SIG-M5 treated with dmso at 0.1 percent for 504 hours (cell line): ENCODE measurements around the gene KIF5C.

Experiments
- DNase-seq: peaks from one replicate; lab custom pipeline; 2025; ENCODE audit not compliant: unreplicated experiment; lab: John Stamatoyannopoulos, UW

The KIF5C gene

GRCh38 chr2:149037851-149038250 is 162.8 kb downstream of the KIF5C start:
- peak; percentile 8 for DNase-seq

DNA sequence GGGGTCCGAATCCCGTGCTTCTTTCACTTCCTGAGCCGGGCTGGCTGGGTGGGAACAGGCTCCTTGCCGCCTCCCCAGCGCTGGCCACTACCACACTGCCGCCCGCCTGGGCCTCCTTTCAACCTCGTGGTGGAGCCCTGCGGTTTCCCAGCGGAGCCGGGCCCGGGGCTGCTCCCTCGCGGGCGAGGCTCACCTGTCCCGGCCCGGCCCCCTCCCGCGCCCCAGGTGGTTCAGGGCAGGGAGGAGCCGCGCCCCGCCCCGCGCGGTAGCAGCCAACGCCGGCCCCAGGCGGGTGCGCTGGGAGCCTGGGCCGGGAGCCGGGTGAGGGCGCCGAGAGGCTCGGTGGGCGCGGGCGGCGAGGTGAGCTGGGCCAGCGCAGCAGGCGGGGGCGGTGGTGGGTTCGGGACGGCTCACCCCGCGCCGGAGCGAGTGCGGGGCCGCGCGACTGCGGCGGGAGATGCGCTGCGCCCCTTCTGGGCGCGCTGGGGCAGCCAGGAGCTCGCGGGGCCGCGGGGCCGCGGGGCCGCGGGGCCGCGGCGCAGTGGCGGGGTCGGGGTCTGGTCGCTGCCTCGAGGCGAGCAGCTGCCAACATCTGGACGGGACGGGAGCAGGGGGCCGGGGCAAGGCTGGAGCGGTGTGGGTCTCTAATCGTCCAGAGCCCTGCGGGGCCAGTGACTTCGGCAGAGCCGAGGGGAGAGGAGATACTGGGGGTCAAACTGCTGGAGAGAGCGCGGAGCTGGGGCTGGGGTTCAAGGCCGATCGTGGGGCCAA is 163.6 kb downstream of the KIF5C start, which contains the start of gene LYPD6B:
LYPD6B (plus strand) TSS at position 258 of the 771 bp plus-strand sequence. CDS start 92,250 bp downstream, outside the sequence.
- no peak for DNase-seq

- no peak for DNase-seq
These were observed 164.2 kb downstream of the KIF5C start for GRCh38 chr2:149039213-149039724.

- peak; percentile 21 for DNase-seq
These were observed 165.4 kb downstream of the KIF5C start for GRCh38 chr2:149040451-149040850.

GRCh38 chr2:149041482-149041881 is 166.5 kb downstream of the KIF5C start:
- DNase-seq, result no peak

- no peak for DNase-seq
These were observed 167.9 kb downstream of the KIF5C start for GRCh38 chr2:149042881-149043280.

DNA sequence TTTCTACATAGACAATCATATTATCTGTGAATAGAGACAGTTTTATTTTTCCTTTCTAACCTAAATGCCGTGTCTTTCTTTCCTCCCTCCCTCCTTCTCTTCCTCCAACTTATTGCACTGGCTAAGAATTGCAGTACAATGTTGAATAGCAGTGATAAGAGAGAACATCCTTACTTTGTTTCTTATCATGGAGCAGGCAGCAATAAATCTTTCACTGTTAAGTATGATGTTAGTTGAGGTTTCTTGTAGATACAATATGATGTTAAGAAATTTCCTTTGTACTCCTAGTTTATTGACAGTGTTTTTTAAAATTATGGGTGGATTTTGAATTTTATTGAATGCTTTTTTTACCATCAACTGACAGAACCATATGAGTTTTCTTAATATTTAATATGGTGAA is 169.5 kb downstream of the KIF5C start:
- no peak for DNase-seq

DNA sequence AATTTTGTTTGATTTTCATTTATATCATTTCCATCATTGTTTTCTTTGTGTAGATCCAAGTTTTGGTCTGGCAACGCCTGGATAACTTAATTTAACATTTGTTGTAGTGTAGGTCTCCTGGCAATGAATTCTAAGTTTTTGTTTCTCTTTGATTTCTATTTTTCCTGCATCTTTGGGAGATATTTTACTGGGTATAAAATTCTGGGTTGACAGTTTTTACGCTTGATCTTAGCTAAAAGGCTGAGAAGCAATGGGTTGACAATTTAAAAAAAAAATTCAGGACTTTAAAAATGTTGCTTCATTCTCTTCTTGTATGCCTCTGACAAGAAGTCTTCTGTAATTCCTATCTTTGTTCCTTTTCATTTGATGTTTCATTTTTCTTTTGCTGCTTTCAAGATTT is 172.1 kb downstream of the KIF5C start:
- no peak for DNase-seq

- DNase-seq, result no peak
These were observed 174.1 kb downstream of the KIF5C start for GRCh38 chr2:149049142-149049541.

DNA sequence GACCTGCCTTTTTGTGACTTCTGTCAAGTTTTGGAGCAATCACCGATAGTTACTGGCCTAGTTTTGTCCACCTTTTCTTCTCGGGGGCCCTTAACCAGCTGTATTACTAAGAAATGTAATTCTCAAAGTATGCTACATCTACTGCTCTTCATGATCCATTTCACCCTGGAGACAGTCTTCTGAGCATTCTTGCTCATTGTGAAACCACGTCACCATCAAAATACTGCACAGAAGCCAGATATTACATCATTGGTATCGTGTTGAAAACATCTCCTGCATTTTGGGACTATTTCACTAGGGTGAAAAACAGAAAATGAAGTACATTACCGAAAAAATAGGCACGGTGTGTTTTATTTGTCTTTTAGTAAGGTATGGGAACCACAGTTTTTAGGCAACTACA is 175.2 kb downstream of the KIF5C start:
- peak; percentile 34 for DNase-seq

- DNase-seq, result no peak
These were observed 180.7 kb downstream of the KIF5C start for GRCh38 chr2:149055751-149056150.

DNA sequence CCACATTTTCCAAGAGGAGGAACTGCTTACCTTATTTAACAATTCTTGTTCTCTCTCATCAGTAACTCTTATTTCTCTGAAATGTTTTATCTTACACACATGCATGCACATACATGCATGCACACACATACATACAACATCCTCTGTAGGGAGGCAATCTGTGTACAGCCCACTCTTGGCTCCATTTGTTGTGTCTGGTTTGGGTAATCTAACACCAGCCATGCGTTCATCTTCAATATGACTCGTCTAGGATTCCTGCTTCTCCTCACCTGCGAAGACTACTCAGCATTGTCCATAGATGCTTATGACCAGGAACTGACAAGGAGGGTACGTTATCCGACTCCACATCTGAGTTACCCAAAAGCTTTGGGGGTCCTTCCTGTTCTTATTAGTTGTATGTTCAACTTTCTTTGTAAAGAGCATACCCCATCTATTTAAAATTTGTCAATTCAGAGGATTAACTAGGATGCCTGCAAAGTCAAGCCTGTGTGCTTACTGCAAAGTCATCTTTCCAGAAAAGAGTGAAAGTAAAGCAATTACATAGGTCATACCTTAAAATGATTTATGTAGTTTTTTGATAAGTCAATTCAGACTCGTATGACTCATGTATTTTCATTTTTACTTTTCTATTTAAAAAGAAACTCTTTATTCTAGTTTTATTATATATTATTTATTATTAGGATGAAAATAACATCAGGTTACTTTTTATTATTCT is 181.7 kb downstream of the KIF5C start:
- no peak for DNase-seq

DNA sequence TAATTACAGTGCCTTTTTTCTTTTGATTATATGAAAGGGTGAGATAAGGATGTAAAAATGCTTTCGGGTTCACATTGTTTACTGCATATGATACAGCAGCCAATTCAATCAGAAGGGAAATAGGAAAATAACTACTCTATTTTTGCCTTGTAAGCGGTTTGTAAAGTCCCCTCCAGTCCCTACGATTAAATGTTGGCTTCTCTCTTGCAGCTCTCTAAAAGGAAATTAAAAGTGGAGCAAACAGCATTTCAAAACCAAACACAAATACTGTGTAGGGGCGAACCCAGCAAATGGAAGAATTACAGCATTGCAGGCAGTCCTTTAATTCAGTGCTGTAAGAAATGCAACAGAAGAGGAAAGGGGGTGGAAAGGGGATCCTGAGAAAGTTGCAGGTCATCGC is 182.4 kb downstream of the KIF5C start:
- no peak for DNase-seq

DNA sequence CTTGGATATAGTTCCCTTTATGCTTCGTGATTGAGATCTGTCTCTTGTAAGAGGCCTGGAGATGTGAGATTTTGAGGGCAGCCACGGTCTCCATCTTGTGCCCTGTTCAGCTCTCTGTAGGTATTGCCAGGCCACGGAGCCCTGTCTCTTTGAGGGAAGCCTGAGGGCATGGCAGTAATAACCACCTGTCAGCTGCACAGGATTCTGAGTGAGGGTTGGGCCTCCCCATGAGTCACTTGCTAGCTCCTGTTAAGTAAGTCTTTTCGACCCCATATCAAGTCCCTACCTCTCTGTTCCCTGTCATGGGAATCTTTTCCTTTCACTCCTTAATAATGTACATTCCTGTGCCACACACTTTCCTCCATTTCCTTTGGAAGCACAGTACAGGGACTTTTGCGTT is 183.9 kb downstream of the KIF5C start:
- no peak for DNase-seq

DNA sequence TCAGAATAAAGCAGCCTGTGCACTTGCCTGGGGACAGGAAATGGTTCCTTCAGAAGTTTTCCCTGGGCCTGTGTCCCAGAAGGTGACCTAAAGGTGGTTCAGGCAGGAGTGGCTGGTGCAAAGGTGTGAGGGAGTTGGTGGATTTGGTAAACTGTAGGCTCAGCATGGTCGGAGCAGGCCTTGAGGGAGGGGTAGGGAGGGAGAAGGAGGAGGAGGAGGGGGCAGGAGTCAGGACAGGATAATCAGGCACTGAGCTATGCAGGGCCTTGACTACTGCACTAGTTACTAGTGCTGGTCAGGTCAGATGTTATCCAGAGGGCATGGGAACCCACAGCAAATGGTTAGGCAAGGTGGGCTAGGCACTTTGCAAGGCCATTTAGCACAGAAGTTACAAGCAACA is 184.8 kb downstream of the KIF5C start:
- DNase-seq, result no peak

DNA sequence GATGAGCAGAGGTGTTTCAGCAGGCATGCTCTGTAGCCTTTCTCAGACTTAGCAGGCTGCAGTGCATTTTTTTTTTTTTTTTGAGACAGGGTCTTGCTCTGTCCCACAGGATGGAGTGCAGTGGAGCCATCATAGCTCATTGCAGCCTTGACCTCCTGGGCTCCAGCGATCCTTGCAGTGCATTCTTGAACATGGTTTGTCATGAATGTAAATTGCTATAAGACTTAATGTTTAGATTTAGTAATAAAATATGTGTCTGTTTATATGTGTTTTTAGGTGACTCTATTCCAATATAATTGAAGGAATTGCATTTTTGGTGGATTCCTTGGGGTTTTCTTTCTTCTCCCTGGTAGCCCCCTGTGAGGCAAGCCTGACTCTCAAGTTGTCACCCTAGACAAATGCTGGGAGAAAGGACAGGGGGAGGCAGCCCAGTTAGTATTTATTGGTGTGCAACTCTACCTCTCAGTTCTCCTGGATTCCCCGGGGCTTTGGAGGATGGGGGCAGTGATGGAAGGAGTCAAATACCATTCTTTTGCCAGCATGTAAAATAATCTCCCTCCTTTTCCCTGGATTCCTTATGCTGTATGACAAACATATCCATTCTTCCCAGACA is 186.2 kb downstream of the KIF5C start:
- no peak for DNase-seq

GRCh38 chr2:149062531-149062930 is 187.5 kb downstream of the KIF5C start:
- DNase-seq, result no peak

DNA sequence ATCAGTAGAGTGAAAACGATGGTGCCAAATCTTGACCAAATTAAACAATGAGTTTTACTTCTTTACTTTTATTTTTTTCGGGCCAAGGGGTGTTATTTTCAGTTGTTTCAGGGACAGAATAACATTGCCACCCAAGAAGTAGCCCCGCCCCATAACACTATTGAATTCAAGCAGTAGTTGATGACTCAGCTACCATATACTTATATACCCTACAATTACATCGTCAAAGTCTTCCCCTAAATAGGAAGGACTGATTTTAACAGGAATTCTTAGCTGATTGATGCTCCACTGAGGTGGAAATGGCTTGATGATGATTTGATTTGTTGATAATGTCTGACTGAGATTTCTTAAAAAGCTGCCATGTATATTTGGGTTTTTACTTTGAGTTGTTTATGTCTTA is 188.2 kb downstream of the KIF5C start:
- DNase-seq, result no peak

GRCh38 chr2:149064365-149064841 is 189.4 kb downstream of the KIF5C start:
- DNase-seq, result no peak

- no peak for DNase-seq
These were observed 190.0 kb downstream of the KIF5C start for GRCh38 chr2:149064856-149065630.
